Loucy (cell line): Measurements from ENCODE around the gene NFIX.

Experiments used
- H2AFZ ChIP-seq: fragments of 200-600 bp; sonication (generic); 2 replicates; pipeline ENCODE4 v1.6.0; 2016; ENCODE audit warnings: antibody characterized with exemption, mild to moderate bottlenecking, low read length, moderate library complexity
- H3F3A ChIP-seq: fragments of 200-600 bp; 2 replicates; pipeline ENCODE4 v1.6.0; 2016; ENCODE audit warnings: antibody characterized with exemption, low read depth, mild to moderate bottlenecking
- H3K27me3 ChIP-seq: fragments of 200-600 bp; sonication (generic); 2 replicates; pipeline ENCODE4 v1.6.1; 2014; ENCODE audit warnings: low read length, mild to moderate bottlenecking; ENCODE audit not compliant: insufficient read depth, poor library complexity, severe bottlenecking
- H3K36me3 ChIP-seq: fragments of 200-600 bp; sonication (generic); 2 replicates; pipeline ENCODE4 v1.6.1; 2016; ENCODE audit warnings: low read length; ENCODE audit not compliant: insufficient read depth
- H3K4me1 ChIP-seq: fragments of 200-600 bp; sonication (generic); 2 replicates; pipeline ENCODE4 v1.5.1; 2014; ENCODE audit warnings: low read length, mild to moderate bottlenecking; ENCODE audit not compliant: insufficient read depth, poor library complexity, severe bottlenecking
- H3K4me2 ChIP-seq: fragments of 200-600 bp; sonication (generic); 2 replicates; pipeline ENCODE4 v1.6.0; 2014; ENCODE audit warnings: antibody characterized with exemption, low read length, low read depth, mild to moderate bottlenecking; ENCODE audit not compliant: poor library complexity, severe bottlenecking
- H3K4me3 ChIP-seq: fragments of 200-600 bp; sonication (generic); 2 replicates; pipeline ENCODE4 v1.5.1; 2014; ENCODE audit warnings: low read length, mild to moderate bottlenecking, mixed read lengths; ENCODE audit not compliant: poor library complexity, severe bottlenecking
- H3K79me2 ChIP-seq: fragments of 200-600 bp; sonication (generic); 2 replicates; pipeline ENCODE4 v1.6.1; 2014; ENCODE audit warnings: low read length; ENCODE audit not compliant: insufficient read depth
- H3K9ac ChIP-seq: fragments of 200-600 bp; sonication (generic); 2 replicates; pipeline ENCODE4 v1.6.0; 2014; ENCODE audit warnings: mild to moderate bottlenecking, low read depth, low read length, moderate library complexity; ENCODE audit not compliant: poor library complexity, severe bottlenecking
- H3K9me2 ChIP-seq: fragments of 200-600 bp; sonication (generic); replicated peaks from 2 replicates; pipeline ENCODE4 v1.6.1; 2016; ENCODE audit warnings: low read depth, low read length, mixed read lengths
- H3K9me3 ChIP-seq: fragments of 200-600 bp; sonication (generic); 2 replicates; pipeline ENCODE4 v1.6.1; 2014; ENCODE audit warnings: mild to moderate bottlenecking, antibody characterized with exemption, low read length, low read depth; ENCODE audit not compliant: insufficient read depth
- H4K20me1 ChIP-seq: fragments of 200-600 bp; sonication (generic); 2 replicates; pipeline ENCODE4 v1.6.0; 2014; ENCODE audit warnings: antibody characterized with exemption, low read length, mild to moderate bottlenecking; ENCODE audit not compliant: insufficient read depth, poor library complexity, severe bottlenecking
- EZH2phosphoT487 ChIP-seq: fragments of 200-600 bp; IDR thresholded peaks from 2 replicates; pipeline ENCODE4 v1.6.1; 2018; ENCODE audit warnings: antibody characterized with exemption, mild to moderate bottlenecking, moderate library complexity, borderline replicate concordance
- TF ChIP-seq, protein P1 (sequence below): fragments of 200-600 bp; sonication (generic); conservative IDR thresholded peaks from 2 replicates; pipeline ENCODE4 v1.5.1; 2014; ENCODE audit warnings: mild to moderate bottlenecking, antibody characterized with exemption, low read length

The NFIX gene

DNA sequence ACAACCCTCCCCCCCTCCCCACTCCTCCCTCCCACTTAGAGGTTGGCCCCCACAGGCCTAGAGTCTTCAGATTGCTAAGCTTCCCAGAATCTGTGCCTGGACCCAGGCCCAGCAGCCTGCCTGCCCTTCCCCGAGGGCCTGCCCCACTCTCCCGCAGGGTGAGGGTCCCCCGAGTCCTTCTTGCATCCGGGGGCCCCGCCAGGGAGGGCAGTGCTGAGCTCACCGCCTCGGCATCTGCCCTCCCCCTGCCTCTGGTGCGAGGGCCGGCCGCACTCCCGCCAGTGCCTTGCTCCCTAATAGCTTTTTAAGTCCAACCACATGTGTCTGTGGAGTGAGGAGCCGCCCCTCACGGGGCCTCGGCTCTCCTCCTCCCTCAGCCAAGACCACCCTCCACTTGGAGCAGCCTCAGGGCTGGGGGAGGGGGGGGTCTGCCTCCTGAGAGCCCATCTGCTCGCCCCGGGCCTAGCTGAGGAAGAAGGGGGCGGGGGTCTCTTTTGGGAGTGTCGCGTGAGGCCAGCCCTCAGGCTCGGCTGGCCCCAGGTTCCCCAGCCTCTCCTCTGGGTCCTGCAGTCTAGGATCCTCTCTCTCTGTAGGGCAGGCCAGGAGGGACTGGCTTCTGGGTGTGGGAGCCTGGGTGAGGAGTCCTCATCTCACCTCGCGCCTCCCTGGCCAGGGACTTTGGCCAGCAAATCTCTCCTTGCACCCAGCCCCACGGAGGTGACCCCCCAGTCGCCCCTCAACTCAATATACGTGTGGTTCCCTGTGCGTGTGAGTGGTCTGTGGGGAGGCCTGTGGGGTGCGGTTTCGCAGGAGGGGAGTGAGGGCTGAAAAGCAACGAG is 60.2 kb downstream of the NFIX start:
- TF ChIP-seq, protein P1, sequence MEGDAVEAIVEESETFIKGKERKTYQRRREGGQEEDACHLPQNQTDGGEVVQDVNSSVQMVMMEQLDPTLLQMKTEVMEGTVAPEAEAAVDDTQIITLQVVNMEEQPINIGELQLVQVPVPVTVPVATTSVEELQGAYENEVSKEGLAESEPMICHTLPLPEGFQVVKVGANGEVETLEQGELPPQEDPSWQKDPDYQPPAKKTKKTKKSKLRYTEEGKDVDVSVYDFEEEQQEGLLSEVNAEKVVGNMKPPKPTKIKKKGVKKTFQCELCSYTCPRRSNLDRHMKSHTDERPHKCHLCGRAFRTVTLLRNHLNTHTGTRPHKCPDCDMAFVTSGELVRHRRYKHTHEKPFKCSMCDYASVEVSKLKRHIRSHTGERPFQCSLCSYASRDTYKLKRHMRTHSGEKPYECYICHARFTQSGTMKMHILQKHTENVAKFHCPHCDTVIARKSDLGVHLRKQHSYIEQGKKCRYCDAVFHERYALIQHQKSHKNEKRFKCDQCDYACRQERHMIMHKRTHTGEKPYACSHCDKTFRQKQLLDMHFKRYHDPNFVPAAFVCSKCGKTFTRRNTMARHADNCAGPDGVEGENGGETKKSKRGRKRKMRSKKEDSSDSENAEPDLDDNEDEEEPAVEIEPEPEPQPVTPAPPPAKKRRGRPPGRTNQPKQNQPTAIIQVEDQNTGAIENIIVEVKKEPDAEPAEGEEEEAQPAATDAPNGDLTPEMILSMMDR = no peak
- TF ChIP-seq EZH2phosphoT487 = no peak
- Histone ChIP-seq H3K27me3 (no peaks in the 10 kb centered on the region), H3K4me1 (no peaks in the 10 kb centered on the region), H3K4me3 (no peak overlapping the region), H3K9me3 (no peaks in the 10 kb centered on the region), H3K9me2 (no peaks in the 10 kb centered on the region), H3F3A (no peaks in the 10 kb centered on the region), H3K79me2 (no peaks in the 10 kb centered on the region), H2AFZ (no peak overlapping the region), H3K4me2 (no peak overlapping the region), H3K36me3 (no peaks in the 10 kb centered on the region), H3K9ac (no peak overlapping the region), H4K20me1 (no peaks in the 10 kb centered on the region)

DNA sequence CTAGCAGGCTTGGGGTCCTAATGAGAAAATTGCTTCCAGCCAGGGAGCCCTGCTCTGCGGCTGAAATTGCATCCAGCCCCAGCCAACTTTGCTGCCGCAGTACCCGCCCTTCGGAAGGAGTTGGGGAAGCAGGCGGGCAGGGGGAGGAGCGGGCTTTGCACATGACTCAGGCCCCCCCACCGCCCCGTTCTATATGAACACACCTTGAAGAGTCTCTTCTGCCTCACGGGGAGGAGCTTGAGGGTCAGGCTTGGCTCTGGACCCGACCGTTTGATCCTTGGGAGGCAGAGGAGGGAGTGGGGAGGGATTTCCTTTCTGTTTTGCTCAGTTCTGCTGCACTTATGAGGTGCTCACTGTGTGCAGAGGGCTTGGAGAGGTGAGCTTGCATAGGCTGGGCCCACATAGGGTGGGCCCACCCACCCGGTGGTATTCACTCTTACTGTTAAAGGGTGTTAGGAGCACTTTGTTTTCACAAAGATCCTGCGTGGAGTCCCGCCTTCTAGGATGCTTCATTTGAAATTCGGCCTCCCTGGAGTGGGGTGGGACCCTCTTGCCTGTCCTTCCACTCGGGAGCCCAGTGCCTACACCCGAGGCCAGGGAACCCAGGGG is 60.9 kb downstream of the NFIX start:
- no peaks in the 10 kb centered on the region for H3K27me3 ChIP-seq
- no peaks in the 10 kb centered on the region for H3K9me2 ChIP-seq
- TF ChIP-seq EZH2phosphoT487 = no peak
- TF ChIP-seq, protein P1 = no peak
- H3K4me2 ChIP-seq = no peak overlapping the region
- H3F3A ChIP-seq = no peaks in the 10 kb centered on the region
- H3K9me3 ChIP-seq = no peaks in the 10 kb centered on the region
- no peaks in the 10 kb centered on the region for H3K4me1 ChIP-seq
- no peak overlapping the region for H2AFZ ChIP-seq
- no peak overlapping the region for H3K9ac ChIP-seq
- H3K79me2 ChIP-seq = no peaks in the 10 kb centered on the region
- H4K20me1 ChIP-seq = no peaks in the 10 kb centered on the region
- no peaks in the 10 kb centered on the region for H3K36me3 ChIP-seq
- no peak overlapping the region for H3K4me3 ChIP-seq

DNA sequence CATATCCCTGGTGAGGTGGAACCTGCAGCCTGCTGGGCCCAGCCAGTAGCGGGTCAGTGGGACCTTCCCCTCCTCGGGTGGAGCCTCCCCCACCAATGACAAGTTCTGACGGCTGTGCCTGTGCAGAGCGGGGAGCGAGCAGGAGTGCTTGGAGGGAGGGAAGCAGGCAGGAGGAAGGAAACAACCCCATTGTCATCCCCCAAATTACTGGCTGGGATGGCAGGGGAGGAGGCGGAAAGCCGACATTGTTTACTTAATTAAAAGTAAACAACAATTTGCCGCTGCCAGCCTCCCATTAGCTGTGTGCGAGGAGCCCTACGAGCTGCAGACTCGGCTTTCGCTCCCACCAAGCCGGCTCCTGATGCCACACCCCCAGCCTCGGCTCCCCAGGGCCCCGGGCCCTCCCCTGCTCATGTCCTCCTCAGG is 61.9 kb downstream of the NFIX start:
- Histone ChIP-seq H4K20me1 (no peaks in the 10 kb centered on the region), H3F3A (no peaks in the 10 kb centered on the region), H2AFZ (no peak overlapping the region), H3K36me3 (no peaks in the 10 kb centered on the region), H3K9me3 (no peaks in the 10 kb centered on the region), H3K4me1 (peaks cover 2% of the 10 kb centered on the region), H3K4me2 (no peak overlapping the region), H3K79me2 (no peaks in the 10 kb centered on the region), H3K4me3 (no peak overlapping the region), H3K9ac (no peak overlapping the region), H3K27me3 (no peaks in the 10 kb centered on the region), H3K9me2 (no peaks in the 10 kb centered on the region)
- TF ChIP-seq, protein P1 = no peak
- no peak for TF ChIP-seq EZH2phosphoT487
